ENCODE measurements around the gene NFYC. TPM values are rescaled to one million over a fixed set of nuclear protein-coding genes. Genes with fewer than 3 reads are reported as not detected.

The NFYC gene
- total and polyA plus RNA-seq, 2 of the 8 experiments (the other 6 are each of a cell fraction or from before 2014, with no cell fraction given), result 54.1 to 124 TPM

DNA sequence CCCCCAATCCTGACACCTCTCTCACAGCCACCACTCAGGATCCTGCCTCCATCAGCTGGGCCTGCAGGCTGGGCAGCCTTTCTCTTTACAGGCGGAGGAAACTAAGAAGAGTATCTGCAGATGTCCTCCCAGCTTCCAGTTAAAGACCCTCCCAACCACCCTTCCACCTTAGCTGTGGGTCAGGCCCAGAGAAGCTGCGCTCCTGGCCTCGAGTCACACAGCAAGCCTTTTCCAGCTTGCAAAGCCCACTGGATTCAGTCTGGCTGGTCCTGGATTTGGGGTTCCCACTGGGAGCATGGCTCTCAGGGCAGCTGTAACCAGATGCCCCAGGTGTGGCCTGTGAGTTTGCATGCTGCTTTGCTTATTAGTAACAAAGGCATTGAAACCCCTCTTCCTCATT lies 111.9 kb downstream of the NFYC start (continued):
- TF ChIP-seq BRCA1 (IDR thresholded peaks at IDR 0.05; ENCODE audit: low read depth, low read length) (no peak), GTF2F1 (IDR thresholded peaks at IDR 0.05; ENCODE audit: borderline replicate concordance, low read depth, low read length) (no peak), CHD2 (IDR thresholded peaks at IDR 0.05; ENCODE audit: low read length) (no peak), SP1 (IDR thresholded peaks at IDR 0.05; ENCODE audit: low read depth, low read length) (no peak), EP300 (IDR thresholded peaks at IDR 0.05; ENCODE audit: borderline replicate concordance in 1 of 2, low read depth in 2 of 2, low read length in 2 of 2) (no peak), RNF2 (IDR thresholded peaks at IDR 0.05; ENCODE audit: borderline replicate concordance, low read depth, low read length, missing control alignments, poor library complexity, severe bottlenecking) (no peak), JUN (IDR thresholded peaks at IDR 0.05; ENCODE audit: low read depth, low read length) (no peak), ZNF274 (IDR thresholded peaks at IDR 0.05; ENCODE audit: borderline replicate concordance, extremely low read depth, low read length) (no peak), CBX8 (IDR thresholded peaks at IDR 0.05; ENCODE audit: borderline replicate concordance, low read depth, low read length) (no peak), KDM5A (IDR thresholded peaks at IDR 0.05; ENCODE audit: low read length) (no peak), RAD21 (IDR thresholded peaks at IDR 0.05 in 1 of 2, conservative IDR thresholded peaks at IDR 0.05 in 1 of 2; ENCODE audit: low read depth in 2 of 2, low read length in 2 of 2) (no peak), CHD1 (IDR thresholded peaks at IDR 0.05; ENCODE audit: low read depth, low read length) (no peak)
